ENCODE data around the gene PIGZ.
"Not testable (repeated sequence)": the region's sequence is repeated elsewhere in the genome, so short reads cannot be mapped to it uniquely, and the experiment has no call there.

PIGZ gene

DNA sequence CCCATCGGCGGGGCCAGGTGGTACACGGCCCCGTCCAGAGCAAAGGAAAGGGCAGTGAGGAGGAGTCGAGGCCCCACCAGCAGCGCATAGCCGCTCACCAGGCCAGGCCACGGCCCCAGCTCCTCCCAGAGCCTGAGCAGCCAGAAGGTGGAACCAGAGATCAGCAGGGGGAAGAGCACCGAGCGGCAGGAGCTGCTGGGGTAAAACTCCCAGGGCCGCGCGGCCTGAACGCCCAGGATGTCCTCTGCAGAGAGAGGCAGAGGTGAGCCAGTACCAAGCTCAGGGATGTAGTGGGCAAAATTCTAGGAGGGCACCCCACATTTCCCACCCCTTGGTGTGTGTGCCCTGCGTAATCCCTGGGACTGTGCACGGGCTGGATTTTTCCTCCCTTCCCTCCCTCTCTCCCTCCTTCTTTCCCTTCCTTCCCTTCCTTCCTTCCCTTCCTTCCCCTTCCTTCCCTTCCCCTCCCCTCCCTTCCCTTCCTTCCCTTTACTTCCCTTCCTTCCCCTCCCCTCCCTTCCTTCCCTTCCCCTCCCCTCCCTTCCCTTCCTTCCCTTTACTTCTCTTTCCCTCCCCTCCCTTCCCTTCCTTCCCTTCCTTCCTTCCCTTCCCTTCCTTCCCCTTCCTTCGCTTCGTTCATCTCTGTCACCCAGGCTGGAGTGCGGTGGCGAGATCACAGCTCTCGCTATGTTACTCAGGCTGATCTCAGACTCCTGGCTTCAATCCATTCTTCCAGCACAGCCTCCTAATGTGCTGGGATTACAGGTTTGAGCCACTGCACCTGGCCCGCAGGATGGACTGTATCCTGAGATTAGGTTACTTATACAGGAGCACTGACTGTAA, 20.0 kb downstream of the PIGZ start:
- no peak for DNase-seq (ENCODE audit: low read depth)

DNA sequence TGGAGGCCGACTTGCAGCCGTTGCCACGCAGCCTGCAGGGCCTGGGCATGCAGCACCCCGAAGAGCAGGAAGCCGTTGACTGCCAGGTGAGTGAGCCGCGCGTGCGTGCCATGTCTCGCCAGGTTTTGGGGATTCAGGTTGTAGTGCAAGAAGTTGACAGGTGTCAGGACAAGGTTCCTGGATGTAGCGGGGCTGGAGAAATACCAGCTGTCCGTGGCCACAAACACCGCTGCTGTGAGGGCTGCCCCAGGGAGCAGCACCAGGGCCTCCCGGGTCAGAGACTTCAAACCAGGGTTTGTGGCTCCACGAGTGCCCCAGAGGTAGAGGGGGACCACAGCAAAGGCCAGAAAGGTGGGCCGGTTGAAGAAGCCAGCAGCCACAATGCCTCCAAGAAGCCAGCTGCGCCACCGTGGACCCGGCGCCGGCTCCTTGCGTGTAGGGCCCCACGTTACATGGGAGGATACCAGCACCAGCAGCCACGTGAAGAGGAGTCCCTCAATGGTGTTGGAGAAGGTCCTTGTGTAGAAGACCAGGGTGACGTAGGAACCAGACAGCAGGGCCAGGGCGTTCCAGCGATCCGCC, 20.7 kb downstream of the PIGZ start:
- DNase-seq (ENCODE audit: low read depth), result no peak

DNA sequence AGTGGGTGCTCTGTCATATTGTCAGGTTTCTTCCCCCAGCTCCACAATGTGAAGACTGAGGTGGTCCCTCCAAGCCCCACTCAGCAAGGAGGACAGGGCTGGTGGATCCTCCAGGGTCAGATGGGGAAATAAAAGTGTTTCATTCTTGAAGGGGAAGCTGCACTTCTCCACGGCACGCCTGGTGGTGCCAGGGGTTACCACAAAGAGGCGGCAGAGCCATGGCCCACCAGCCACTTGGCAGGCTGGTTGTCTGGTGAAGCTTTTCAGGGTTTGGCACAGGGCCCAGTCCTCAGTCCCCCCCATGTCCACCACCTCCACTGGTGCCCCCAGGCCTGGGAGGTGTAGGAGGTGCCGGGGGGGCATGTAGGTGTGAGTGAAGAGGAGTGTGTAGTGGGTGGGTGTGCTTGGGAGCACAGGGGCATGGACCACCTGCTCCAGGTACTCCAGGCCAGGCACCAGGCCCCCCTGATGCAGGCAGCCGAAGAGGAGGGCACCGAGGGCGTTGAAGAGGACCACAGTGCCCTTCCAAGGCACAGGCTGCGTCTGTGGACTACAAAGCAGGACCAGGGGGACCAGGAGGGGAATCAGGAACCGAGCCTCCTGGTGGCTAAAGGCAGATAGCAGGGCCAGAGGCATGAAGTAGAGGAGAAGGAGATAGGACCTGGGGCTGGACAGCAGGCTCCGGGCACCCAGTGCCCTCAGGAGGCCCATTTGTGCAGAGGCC, 21.3 kb downstream of the PIGZ start:
- DNase-seq (ENCODE audit: low read depth), result no peak

DNA sequence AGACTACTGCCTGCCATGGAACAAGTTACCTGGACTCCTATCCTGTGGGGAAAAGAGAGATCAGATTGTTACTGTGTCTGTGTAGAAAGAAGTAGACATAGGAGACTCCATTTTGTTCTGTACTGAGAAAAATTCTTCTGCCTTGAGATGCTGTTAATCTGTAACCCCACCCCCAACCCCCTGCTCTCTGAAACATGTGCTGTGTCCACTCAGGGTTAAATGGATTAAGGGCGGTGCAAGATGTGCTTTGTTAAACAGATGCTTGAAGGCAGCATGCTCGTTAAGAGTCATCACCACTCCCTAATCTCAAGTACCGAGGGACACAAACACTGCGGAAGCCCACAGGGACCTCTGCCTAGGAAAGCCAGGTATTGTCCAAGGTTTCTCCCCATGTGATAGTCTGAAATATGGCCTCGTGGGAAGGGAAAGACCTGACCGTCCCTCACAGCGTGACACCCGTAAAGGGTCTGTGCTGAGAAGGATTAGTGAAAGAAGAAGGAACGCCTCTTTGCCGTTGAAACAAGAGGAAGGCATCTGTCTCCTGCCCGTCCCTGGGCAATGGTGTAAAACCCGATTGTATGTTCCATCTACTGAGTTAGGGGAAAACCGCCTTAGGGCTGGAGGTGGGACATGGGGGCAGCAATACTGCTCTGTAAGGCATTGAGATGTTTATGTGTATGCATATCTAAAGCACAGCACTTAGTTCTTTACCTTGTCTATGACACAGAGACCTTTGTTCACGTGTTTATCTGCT, 24.4 kb downstream of the PIGZ start:
- DNase-seq (ENCODE audit: low read depth), result not testable (repeated sequence)

DNA sequence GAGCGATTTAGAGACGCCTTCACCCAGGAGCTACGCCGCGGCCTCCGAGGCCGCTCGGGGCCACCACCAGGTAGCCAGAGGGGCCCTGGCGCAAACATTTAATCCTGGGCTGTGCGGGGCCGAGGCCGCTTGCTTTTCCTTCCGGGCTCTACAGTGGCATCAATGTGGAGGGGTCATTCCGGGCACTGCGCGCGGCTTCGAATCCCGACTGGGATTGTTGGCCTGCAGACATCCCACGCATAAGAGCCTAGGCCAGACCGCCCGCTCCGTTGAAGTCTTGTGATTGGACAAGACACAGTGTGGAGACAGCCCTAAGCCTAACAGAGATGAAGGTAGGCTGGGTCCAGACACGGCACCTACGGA, 25.7 kb downstream of the PIGZ start:
- no peak for DNase-seq (ENCODE audit: low read depth)

DNA sequence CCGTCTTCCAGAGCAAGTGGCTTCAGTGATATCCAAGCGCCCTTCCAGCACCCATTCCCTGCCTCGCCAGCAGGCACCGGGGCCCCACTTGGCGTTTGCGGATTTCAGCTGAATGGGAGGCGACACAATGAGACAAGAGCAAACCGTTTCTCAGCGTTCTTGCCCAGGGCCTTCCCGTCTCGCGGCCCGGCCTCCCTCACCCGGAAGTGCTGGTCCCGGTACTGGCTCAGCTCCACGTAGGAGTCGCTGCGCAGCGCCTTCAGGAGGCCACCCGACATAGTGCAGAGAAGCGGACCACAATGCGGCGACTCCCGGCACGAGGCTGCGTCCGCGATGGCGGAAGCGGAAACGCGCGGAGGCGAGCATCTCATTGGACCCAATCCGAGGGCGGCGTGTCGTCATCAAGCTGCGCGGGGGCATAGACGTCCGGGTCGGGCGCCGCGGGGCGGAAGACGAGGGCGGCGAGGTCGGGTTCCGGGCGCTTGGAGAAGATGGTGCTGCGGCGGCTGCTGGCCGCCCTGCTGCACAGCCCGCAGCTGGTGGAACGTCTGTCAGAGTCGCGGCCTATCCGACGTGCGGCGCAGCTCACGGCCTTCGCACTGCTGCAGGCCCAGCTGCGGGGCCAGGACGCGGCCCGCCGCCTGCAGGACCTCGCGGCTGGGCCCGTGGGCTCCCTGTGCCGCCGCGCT, 26.3 kb downstream of the PIGZ start, which contains the start of gene NCBP2:
Gene NCBP2 (minus strand): TSS at position 303 of the 689 bp plus-strand sequence. CDS start 25 bp downstream, at position 278.
- DNase-seq (ENCODE audit: low read depth), result peak; percentile 84

DNA sequence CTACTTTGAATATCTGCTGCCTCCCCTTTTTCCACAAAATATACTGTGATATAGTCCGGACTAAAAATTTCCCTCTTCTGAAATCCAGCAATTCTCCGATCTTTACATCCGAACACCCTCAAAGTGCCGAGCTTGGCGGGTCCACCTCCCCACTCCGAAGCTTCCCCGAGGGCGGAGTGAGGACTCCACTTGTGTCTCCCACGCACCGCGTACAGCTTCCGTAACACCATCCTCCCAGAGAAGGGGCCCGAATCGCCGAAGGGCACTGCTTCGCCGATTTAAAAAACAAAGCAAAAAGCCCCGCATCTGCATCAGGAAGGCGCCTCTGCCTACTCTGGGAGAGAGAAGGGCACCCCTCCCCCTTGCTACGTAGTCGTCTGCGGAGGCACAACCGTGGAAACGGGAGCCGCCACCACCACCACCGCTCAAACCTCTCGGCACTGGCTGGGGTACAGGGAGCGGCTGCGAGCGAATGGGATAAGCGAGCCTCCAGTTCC, 26.9 kb downstream of the PIGZ start:
- peak; percentile 11 for DNase-seq (ENCODE audit: low read depth)

DNA sequence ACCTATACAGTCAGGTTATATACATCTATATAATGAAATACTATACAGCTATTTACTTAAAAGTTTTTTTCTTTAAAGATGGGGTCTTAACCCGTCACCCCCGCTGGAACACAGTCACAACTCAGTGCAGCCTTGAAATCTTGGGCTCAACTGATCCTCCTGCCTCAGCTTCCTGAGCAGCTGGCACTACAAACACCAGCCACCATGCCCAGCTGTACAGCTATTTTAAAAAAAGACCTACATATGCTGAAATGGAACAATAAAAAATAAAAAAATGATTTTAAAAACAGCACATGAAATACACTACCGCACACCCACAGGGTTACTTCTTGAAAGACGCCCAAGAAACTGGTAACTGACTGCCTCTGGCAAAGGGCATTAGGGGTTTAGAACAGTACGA, 30.1 kb downstream of the PIGZ start:
- DNase-seq (ENCODE audit: low read depth), result no peak

DNA sequence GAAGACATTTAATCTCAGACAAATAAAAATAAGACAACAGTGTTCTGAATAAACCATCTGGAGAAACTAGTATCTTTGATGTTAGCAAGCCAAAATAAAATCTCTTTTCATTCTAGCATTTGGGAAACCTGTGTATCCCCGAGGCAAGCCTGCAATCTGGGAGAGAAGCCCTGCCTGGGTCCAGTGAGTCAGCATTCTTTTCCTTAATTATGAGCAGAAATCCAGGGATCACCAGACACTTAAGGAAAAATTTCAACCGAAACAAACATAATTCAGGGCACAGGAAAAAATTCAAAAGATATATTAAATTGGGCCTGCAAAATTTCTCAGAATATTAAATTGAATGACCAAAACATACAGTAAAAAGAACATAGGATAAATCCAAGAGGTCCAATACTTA, 30.5 kb downstream of the PIGZ start:
- no peak for DNase-seq (ENCODE audit: low read depth)

DNA sequence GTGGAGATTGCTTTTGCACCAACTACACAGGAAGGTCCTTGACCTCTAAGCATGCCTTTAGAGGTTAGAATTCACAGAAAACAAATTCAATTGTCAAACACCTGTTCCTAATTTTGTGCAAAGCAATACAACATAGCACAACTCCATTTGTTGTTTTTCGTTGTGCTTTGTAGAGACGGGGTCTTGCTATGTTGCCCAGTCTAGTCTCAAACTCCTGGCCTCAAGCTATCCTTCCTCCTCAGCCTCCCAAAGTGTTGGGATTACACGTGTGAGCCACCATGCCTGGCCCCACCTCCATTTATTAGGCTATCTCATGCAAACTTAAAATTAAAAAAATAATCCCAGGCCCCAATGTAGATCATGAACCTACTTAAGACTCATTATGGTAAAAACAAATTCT, 32.3 kb downstream of the PIGZ start:
- DNase-seq (ENCODE audit: low read depth), result no peak

DNA sequence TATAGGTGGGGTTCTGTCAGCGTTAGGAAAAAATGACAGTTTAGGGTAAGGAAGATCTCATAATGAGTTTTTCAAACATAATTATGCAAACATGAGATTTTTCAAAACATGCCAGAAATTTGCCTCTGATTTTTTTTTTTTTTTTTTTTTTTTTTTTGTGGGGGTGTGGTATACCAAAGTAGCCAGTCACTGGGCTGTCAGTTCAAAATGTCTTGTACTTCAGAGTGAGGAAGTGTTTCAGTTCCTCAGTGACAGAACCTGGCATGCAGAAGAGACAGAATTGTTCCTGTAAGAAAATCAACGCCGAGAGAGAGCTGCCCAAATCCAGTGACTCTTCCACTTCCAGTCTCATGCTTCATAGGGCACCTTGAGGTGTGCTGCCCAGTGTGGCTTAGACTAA, 36.0 kb downstream of the PIGZ start:
- DNase-seq (ENCODE audit: low read depth), result no peak

DNA sequence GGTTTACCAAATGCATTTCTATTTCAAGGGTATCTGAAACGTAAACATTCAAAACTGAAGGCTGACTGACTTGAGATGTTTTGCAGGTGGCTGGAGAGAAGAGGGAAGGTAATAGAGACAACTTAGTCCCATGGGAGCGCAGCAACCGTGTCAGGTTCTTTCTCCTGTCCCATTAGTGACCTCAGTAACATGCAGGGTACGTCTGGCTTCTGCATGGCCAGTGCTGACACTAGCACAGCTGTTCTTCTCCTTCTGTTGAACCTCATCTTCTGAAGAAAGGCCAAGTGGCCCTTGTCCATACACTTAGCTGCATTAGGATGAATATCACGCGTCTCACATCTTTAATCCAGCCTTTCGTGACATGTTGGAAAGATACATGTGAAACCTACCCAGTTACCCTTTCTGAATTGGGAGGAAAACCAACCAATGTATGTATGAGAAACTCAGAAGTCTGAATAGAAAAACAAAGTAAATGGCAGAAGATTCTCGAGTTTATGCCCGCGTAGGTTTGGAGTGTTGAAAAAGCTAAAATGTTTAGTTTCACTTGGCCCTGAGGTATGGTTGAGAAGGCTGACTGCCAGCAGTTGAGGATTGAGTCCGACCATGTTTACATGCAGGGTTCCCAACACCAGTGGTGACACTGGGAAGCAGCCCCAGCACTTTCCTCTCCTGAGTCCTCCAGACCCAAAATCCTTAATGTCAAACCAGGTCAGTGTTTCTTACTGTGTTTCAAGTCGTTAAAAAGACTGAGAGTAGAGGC, 36.6 kb downstream of the PIGZ start:
- no peak for DNase-seq (ENCODE audit: low read depth)

DNA sequence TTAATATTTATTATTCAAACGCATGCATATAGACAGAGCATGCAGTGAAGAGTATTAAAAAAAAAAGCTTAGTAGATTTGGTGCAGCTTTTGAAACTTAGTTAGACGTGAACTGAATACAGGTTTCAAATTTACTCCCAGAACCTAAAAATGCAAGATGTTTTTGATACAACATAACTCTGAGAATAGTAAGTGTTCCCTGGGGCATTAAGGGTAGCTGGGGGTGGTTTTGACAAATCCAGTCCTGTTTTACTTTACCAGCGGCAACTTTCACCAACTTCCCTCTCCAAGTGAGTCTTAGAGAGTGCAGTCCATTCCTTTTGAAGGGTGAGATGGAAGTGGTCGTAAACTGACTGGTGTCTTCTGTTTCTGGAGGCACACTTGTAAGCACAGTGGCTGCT, 37.5 kb downstream of the PIGZ start:
- no peak for DNase-seq (ENCODE audit: low read depth)

DNA sequence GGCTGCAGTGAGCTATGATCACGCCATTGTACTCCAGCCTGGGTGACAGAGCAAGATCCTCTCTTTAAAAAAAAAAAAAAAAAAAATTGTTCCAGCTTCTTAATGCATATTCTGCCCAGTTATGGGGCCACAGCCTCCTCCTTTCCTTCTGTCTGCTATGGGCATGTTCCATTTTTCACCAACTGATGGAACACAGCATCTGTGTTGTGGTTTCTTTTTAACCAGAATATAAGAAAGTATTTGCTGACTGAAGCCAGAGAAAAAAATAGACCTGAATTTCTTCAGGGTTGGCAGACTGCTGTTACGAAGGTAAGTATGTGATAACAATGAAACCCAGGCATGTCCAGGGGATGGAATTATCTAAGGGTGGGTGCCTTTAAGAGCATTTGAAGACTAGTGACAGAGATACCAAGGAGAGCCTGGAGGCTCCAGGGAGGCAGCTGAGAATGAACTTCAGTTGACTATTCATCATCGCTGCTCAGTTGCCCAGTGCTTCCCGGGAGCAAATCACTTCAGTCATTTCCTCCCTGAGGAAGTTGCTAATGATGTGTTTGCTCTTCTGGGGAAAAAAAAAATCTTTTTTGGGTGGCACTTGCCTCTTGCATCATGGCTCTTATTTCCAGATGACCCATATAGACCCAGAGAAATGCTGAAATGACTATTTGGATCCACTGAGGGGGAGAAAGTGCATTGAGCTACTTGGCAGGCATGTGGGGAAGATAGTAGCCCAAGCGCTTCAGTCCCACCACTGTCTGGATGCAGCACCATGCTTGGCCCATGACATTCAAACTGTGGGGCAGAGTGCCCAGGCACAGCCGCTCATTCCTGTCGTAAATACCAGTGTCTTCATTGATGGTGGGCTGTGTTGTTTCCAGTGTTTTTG, 40.8 kb downstream of the PIGZ start:
- no peak for DNase-seq (ENCODE audit: low read depth)

DNA sequence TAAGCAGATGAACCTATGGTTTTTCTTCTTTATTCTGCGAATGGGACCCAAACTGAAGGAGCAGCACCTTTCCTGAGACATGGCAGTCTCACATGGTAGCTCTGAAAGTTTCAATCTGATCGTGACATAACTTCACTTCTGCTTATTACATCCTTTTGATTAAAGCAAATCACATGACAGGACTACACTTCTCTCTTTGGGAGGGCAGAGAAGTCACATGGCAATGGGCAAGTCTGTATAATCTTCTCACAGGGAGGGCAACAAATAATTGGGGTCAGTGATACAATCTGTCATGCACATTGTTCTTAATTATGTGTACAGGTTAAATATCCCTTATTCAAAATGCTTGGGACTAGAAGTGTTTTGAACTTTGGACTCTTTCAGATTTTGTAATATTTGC, 47.9 kb downstream of the PIGZ start:
- no peak for DNase-seq (ENCODE audit: low read depth)

DNA sequence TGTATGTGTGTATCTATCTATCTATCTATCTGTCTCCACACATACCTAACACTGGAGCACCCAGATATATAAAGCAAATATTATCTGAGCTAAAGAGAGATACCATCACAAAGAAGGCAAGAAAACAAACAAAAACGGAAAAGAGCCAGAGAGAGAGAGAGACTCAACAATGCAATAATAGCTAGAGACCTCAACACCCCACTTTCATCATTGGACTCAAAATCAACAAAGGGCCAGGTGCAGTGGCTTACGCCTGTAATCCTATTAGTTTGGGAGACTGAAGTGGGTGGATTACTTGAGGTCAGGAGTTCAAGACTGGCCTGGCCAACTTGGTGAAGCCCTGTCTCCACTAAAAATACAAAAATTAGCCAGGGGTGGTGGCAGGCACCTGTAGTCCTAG, 49.7 kb downstream of the PIGZ start:
- no peak for DNase-seq (ENCODE audit: low read depth)

DNA sequence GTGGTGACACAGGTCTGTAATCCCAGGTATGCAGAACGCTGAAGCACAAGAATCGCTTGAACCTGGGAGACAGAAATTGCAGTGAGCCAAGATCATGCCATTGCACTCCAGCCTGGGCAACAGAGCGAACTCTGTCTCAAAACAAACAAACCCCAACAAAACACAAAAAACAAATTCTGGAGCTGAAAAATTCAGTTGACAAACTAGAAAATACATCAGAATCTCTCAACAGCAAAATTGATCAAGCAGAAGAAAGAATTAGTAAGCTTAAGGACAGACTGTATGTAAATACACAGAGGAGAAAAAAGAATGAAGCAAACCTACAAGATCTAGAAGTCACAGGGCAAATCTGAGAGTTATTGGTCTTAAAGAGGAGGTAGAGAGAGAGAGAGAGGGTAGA, 51.6 kb downstream of the PIGZ start:
- no peak for DNase-seq (ENCODE audit: low read depth)

DNA sequence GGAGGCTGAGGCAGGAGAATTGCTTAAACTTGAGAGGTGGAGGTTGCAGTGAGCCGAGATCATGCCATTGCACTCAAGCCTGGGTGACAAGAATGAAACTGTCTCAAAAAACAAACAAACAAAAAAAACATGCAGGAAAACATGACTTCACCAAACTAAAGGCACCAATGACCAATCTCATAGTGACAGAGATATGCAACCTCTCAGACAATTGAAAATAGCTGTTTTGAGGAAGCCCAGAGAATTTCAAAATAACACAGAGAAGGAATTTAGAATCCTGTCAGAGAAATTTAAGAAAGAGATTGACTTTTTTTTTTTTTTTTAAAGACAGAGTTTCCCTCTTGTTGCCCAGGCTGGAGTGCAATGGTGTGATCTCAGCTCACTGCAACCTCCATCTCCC, 52.4 kb downstream of the PIGZ start:
- no peak for DNase-seq (ENCODE audit: low read depth)

DNA sequence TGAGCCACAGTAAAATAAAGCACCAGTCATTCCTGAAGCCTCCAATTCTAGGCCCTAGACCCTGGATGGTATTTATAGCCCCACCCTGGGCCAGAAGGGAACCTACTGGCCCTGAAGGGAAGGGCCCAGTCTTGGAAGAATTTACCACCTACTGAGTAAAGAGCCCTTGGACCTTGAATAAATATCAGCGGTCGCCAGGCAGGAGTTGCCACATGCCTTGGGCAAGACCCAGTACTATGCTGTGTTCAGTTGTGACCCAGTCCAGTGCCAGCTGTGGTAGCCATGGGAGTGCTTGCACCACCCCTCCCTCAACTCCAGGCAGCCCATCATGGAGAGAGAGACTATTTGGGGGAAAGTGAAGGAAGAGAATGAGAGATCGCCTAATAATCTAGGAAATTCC, 53.3 kb downstream of the PIGZ start:
- no peak for DNase-seq (ENCODE audit: low read depth)

DNA sequence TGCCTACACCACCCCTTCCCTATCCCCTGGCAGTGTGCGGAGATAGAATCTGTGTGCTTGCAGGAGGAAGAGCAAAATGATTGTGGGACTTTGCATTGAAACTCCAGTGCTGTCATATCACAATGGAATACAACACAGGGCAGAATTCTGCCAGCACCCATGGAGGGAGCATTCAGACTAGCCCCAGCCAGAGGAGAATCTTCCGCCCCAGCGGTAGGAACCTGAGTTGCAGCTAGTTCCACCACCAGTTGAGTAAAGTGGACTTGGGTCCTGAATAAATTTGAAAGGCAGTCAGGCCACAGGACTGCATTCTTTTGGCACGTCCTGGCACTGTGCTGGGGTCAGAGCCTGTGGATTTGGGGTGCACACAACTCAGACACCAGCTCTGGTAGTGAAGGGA, 53.8 kb downstream of the PIGZ start:
- DNase-seq (ENCODE audit: low read depth), result no peak

Measured in GM04503 (cell line).